HG03565 (cell line): ENCODE measurements around the gene HLTF.

ENCODE experiments used
- ATAC-seq: cut with Tn5 transposase; IDR thresholded peaks from one replicate; pipeline ENCODE4 v1.9.1; 2021; ENCODE audit warnings: mild to moderate bottlenecking, moderate library complexity; ENCODE audit not compliant: unreplicated experiment

HLTF gene

GRCh38 chr3:149087208-149087607 is 875 bp upstream of the HLTF start:
- ATAC-seq = no peak

DNA sequence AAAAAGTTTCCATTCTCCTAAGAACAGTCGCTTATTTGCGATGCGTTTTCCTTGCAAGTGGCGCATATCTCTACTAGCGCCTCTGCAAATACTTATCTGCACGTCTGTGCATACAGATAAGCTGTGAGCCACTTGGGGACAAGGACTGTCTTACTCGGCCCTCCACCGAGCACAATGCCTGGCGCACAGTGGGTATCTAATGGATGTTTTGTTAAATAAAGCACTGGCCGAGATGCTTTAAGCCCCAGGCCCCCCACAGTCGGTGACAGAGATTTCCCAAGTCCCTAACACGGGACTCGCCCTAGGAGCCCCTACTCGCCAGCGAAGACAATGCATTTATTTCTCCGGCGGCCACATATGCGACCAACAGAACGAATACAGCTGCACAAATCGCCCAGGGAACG is 503 bp downstream of the HLTF start:
- peak; percentile 26 for ATAC-seq

- ATAC-seq = no peak
These were observed 4.6 kb downstream of the HLTF start for GRCh38 chr3:149081772-149082171.

DNA sequence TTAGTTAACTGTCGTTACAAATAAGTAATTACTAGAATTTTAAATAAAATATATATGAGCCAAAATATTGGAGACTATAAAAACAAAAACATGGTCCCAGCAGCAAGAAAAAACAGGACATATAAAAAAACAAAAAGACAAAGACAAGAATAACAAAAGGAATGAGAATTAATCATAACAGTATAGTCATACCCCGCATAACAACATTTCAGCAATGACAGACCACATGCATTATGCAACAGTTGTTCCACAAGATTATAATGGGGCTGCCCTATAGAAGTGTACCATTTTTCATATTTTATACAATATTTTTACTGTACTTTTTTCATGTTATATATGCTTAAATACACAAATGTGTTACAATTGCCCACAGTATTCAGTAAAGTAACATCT is 5.6 kb downstream of the HLTF start:
- ATAC-seq = no peak

- ATAC-seq = no peak
These were observed 6.2 kb downstream of the HLTF start for GRCh38 chr3:149080011-149080698.

GRCh38 chr3:149077628-149078027 is 8.7 kb downstream of the HLTF start:
- ATAC-seq = no peak

DNA sequence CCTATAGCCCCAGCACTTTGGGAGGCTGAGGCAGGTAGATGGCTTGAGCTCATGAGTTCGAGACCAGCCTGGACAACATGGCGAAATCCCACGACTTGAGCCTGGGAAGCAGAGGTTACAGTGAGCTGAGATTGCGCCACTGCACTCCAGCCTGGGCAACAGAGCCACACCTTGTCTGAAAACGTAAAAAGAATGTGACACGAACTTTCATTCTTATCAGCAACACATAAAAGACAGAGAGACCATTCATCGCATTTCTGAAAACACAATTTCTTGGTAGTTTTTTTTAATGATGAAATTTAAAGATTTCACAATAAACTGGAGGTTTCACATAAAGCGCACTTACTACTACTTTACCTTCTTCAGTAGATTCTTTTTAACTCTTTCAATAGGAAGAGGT is 18.4 kb downstream of the HLTF start:
- ATAC-seq = no peak

- ATAC-seq = no peak
These were observed 24.6 kb downstream of the HLTF start for GRCh38 chr3:149061776-149062175.

DNA sequence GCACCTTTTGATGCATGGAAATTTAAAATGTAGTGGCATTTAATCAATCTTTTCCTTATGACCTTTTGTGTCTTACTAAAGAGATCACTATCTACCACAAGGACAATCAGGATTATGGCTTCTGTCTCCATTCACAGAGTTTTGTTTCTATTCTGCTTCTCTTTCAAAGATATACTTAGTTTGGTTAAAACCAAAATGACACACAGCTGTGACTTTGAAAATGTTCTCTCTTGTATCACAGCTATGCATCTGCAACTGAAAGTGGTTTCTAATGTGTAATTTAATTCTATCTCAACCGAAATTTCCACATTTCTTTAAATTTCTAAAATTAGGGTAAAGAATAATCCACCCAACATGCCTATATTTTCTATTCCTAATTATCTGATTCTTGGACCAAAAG is 27.7 kb downstream of the HLTF start:
- peak; percentile 72 for ATAC-seq

DNA sequence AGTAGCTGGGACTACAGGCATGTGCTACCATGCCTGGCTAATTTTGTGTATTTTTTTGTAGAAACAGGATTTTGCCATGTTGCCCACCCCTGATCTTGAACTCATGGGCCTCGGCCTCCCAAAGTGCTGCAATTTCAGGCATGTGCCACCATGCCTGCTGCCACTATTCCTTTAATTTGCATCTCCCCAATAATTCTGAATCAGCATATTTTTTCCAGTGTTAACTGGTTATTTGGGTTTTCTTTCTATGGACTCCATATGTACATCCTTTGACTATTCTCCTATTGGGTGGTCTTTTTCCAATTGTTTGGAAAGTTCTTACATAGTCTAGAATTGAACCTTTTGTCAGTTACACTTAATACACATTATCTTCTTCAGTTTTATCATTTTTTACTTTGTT is 28.1 kb downstream of the HLTF start:
- no peak for ATAC-seq

DNA sequence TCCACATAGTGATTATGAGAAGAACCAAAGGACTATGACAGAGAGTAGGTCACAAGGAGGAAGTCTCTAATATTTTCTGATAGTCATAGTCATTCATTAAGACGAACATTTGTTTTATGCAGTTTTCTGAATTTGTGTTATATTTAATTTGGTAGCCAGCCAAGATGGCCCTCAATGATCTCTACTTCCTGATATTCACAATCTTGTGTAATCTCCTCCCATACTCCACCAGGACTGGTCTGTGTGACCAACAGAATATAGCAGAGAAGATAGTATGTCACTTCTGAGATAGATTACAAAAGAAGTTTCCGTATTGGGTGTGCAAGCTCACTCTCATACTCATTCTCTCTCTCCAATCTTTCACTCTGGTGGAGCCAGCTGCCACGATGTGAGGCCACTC is 30.8 kb downstream of the HLTF start:
- no peak for ATAC-seq

DNA sequence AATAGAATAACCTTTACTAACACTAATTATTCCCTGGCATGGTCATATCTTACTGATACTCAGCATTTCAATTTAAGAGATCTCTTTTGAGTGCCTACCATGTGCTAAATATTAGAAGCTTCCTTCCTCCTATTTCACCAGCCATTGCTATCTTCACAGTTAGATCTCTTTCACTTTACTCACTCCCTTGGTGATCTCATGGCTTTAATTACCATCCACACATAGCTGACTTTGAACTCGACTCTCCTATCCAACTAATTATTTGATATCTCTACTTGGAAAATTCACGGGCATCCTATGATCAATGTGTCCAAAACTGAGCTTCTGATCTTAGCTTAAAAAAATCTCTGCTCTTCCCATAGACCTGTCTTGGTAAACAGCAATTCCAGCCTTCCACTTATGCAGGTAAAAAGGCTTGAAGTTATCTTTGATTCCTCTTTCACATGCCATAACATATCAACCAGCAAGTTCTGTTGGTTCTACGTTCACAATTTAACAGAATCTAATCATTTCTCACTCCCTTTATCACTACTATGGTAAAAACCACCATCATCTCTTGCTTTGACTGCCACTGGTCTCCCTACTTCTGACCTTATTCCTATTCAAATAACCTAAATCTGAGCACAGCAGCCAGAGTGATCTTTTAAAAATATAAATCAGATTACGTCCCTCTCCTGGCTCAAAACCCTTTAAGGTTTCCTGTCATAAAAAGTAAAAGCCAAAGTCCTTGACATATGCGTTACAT is 41.8 kb downstream of the HLTF start:
- ATAC-seq = no peak

GRCh38 chr3:149042789-149043386 is 43.4 kb downstream of the HLTF start:
- peak; percentile 88 for ATAC-seq

DNA sequence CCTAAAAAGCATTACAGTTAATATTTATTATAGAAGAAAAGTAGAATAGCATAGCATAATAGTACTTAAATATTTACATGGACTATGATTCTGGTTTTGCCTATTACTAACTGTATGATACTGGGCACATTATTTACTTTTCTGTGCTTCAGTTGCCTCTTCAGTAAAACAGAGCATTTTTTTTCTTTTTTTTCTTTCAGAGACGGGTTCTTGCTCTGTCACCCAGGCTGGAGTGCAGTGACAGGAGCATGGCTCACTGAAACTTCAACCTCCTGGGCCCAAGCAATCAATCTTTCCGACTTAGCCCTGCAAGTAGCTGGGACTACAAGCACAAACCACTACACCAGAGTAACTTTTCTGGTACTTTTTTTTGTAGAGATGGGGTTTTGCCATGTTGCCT is 48.0 kb downstream of the HLTF start:
- no peak for ATAC-seq

DNA sequence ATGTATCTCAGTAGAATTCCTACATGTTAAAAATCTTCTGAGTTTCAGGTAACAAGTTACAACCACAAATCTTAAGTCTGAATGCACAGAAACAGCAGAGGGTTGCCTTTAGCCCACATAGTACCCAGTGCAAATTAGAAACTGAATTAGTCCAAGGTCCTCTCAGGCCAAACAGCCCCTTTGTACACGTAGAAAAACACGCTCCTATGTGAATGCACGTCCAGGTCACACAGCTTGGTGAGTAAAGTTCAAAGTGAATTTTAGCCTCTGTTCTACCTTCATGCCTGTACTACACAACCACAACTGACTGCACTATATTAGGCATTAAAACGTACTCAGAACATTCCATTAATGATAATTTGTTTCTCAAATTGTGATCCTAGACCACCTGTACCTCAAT is 48.6 kb downstream of the HLTF start:
- ATAC-seq = no peak

DNA sequence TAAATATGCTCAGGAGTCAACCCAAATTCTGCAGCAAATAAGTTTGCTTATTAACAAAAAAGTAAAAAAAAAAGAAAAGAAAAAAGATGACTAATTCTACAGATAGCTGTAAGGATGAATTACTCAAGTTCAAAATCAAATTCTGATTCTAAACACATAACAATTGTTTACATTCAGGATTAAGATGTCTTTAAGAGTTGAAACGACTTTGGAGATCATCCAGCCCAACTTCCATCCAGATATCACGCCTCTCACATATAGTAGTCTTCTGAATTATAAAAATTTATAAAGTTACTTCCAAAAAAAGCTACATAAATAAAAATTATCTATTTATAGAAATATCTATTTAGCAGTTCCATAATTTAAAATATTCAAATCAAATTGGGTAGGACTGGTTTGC is 55.2 kb downstream of the HLTF start:
- no peak for ATAC-seq

DNA sequence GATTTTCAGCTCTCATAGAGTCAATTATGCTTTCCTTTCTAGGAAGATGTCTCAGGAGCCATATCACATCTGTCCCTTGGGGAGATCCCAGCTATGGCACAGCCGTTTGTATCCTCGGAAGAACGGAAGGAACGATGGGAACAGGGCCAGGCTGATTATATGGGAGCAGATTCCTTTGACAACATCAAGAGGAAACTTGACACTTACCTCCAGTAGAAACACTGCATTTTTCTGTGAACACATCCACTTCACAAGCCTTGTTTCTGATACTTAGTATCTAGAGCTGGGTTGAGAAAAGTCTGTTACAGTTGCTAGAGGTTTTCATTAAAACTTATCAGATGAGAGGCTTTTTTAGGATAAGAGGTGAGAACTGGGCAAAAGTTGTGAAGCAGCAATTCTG is 59.6 kb downstream of the HLTF start:
- no peak for ATAC-seq

DNA sequence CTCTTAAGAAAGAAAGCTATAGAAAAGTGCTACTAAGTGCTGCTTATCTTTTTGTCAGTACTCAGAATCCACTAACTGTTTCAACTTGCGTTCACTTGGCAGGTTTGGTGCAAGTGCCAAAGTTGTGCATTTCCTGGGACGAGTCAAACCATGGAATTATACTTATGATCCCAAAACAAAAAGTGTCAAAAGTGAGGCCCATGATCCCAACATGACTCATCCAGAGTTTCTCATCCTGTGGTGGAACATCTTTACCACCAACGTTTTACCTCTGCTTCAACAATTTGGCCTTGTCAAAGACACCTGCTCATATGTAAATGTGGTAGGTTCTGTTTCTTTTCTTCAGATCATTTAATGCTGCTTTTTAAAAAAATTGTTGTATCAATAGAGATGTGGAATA is 62.4 kb downstream of the HLTF start:
- no peak for ATAC-seq

- no peak for ATAC-seq
These were observed 64.5 kb downstream of the HLTF start for GRCh38 chr3:149021830-149022229.

GRCh38 chr3:149020839-149021252 is 65.5 kb downstream of the HLTF start:
- ATAC-seq = no peak

GRCh38 chr3:149020196-149020838 is 66.0 kb downstream of the HLTF start:
- ATAC-seq = no peak

- no peak for ATAC-seq
These were observed 66.8 kb downstream of the HLTF start for GRCh38 chr3:149019580-149019979.
